ENCODE data around the gene PIGC. TPM values are rescaled to one million over a fixed set of nuclear protein-coding genes. Genes with fewer than 3 reads are reported as not detected.

The PIGC gene
- total RNA-seq, 3 donors from 2014 or later: 20.3 to 39.2 (median 29.3) TPM

- intact Hi-C loops (cut with DNase I; ENCODE audit: low total_unique reads): no loop called here
- Histone ChIP-seq H3K4me1 (no peaks in the 10 kb centered on the region), H3K36me3 (no peaks in the 10 kb centered on the region), H3K27me3 (no peaks in the 10 kb centered on the region), H3K4me3 (no peak overlapping the region), H3K9me3 (no peaks in the 10 kb centered on the region), H3K27ac (no peak overlapping the region)
- TF ChIP-seq POLR2AphosphoS5 (IDR thresholded peaks at IDR 0.05) (no peak), POLR2A (IDR thresholded peaks at IDR 0.05) (no peak), CTCF (IDR thresholded peaks at IDR 0.05) (no peak)
- DNase-seq (ENCODE audit: low spot score in 2 of 2): no peak
These were observed 36.6 kb upstream of the PIGC start for GRCh38 chr1:172480431-172480830.

- H3K9me3 ChIP-seq: no peaks in the 10 kb centered on the region
- no peak overlapping the region for H3K4me3 ChIP-seq
- H3K27ac ChIP-seq: no peak overlapping the region
- no peaks in the 10 kb centered on the region for H3K27me3 ChIP-seq
- intact Hi-C loops (cut with DNase I; ENCODE audit: low total_unique reads): no loop called here
- H3K36me3 ChIP-seq: no peaks in the 10 kb centered on the region
- no peaks in the 10 kb centered on the region for H3K4me1 ChIP-seq
- DNase-seq (ENCODE audit: low spot score in 2 of 2): no peak
- TF ChIP-seq CTCF (IDR thresholded peaks at IDR 0.05) (no peak), POLR2A (IDR thresholded peaks at IDR 0.05) (no peak), POLR2AphosphoS5 (IDR thresholded peaks at IDR 0.05) (no peak)
These were observed 34.6 kb upstream of the PIGC start for GRCh38 chr1:172478485-172478884.

GRCh38 chr1:172477741-172478140, 33.9 kb upstream of the PIGC start:
- no peak for DNase-seq (ENCODE audit: low spot score in 2 of 2)
- no peak overlapping the region for H3K4me3 ChIP-seq
- TF ChIP-seq CTCF (IDR thresholded peaks at IDR 0.05) (no peak), POLR2AphosphoS5 (IDR thresholded peaks at IDR 0.05) (no peak), POLR2A (IDR thresholded peaks at IDR 0.05) (no peak)
- intact Hi-C loops (cut with DNase I; ENCODE audit: low total_unique reads): no loop called here
- no peak overlapping the region for H3K27ac ChIP-seq
- H3K36me3 ChIP-seq: no peaks in the 10 kb centered on the region
- H3K4me1 ChIP-seq: no peaks in the 10 kb centered on the region
- H3K27me3 ChIP-seq: no peaks in the 10 kb centered on the region
- H3K9me3 ChIP-seq: no peaks in the 10 kb centered on the region

GRCh38 chr1:172477216-172477615, 33.3 kb upstream of the PIGC start:
- Histone ChIP-seq H3K9me3 (no peaks in the 10 kb centered on the region), H3K36me3 (no peaks in the 10 kb centered on the region), H3K4me3 (no peak overlapping the region), H3K27me3 (no peaks in the 10 kb centered on the region), H3K27ac (no peak overlapping the region), H3K4me1 (no peaks in the 10 kb centered on the region)
- no peak for TF ChIP-seq POLR2A (IDR thresholded peaks at IDR 0.05)
- no peak for TF ChIP-seq POLR2AphosphoS5 (IDR thresholded peaks at IDR 0.05)
- no peak for TF ChIP-seq CTCF (IDR thresholded peaks at IDR 0.05)
- intact Hi-C loops (cut with DNase I; ENCODE audit: low total_unique reads): no loop called here
- no peak for DNase-seq (ENCODE audit: low spot score in 2 of 2)

GRCh38 chr1:172476218-172476811, 32.4 kb upstream of the PIGC start:
- H3K27me3 ChIP-seq: no peaks in the 10 kb centered on the region
- no peaks in the 10 kb centered on the region for H3K36me3 ChIP-seq
- no peak for TF ChIP-seq CTCF (IDR thresholded peaks at IDR 0.05)
- TF ChIP-seq POLR2A (IDR thresholded peaks at IDR 0.05): no peak
- TF ChIP-seq POLR2AphosphoS5 (IDR thresholded peaks at IDR 0.05): no peak
- H3K27ac ChIP-seq: no peak overlapping the region
- DNase-seq (ENCODE audit: low spot score in 2 of 2): peak in 1 of 2 donors; percentile 32
- H3K4me1 ChIP-seq: no peaks in the 10 kb centered on the region
- H3K9me3 ChIP-seq: no peaks in the 10 kb centered on the region
- intact Hi-C loops (cut with DNase I; ENCODE audit: low total_unique reads): no loop called here
- no peak overlapping the region for H3K4me3 ChIP-seq

Data from breast epithelium (tissue), 4 donors.